ENCODE data around the gene NOL3. TPM values are rescaled to one million over a fixed set of nuclear protein-coding genes. Genes with fewer than 3 reads are reported as not detected.

NOL3 gene
- total RNA-seq, 2 donors from 2014 or later: 11.6 TPM

GRCh38 chr16:67150047-67150832 is 20.1 kb upstream of the NOL3 start:
- peaks cover 50% of the 10 kb centered on the region for H3K27me3 Mint-ChIP-seq (ENCODE audit: insufficient read depth)
- peak; percentile 67 for TF ChIP-seq CTCF (conservative IDR thresholded peaks at IDR 0.05)
- H3K36me3 ChIP-seq (ENCODE audit: control insufficient read depth, insufficient read depth, low read length): peaks cover 25% of the 10 kb centered on the region
- peak overlapping the region; percentile 59 for H3K4me3 Mint-ChIP-seq
- peaks cover 57% of the 10 kb centered on the region for H3K27me3 ChIP-seq (ENCODE audit: control insufficient read depth, insufficient read depth, low read length, poor library complexity, severe bottlenecking)
- WGBS, 2 experiments (ENCODE audit: insufficient coverage in 1 of 2, insufficient read length in 1 of 2): 11 to 31% methylated on average over 38 to 94 of the region's 94 CpGs
- peak overlapping the region; percentile 38 for H3K9ac ChIP-seq (ENCODE audit: extremely low read depth, low read length, poor library complexity, severe bottlenecking)
- peaks cover 6% of the 10 kb centered on the region for H3K4me1 Mint-ChIP-seq
- H3K36me3 Mint-ChIP-seq (ENCODE audit: low read depth): peaks cover 29% of the 10 kb centered on the region
- H3K4me3 ChIP-seq (ENCODE audit: low read length): peak overlapping the region; percentile 75
- no peaks in the 10 kb centered on the region for H3K4me1 ChIP-seq (ENCODE audit: control insufficient read depth, insufficient read depth, low read length)
- no peak overlapping the region for H3K27ac ChIP-seq (ENCODE audit: low read depth, low read length)
- H3K9me3 Mint-ChIP-seq: no peaks in the 10 kb centered on the region
- no peak overlapping the region for H3K27ac Mint-ChIP-seq
- H3K9me3 ChIP-seq (ENCODE audit: control insufficient read depth, low read length): no peaks in the 10 kb centered on the region
- peak; percentile 93 for DNase-seq

GRCh38 chr16:67150833-67151396 is 19.4 kb upstream of the NOL3 start, which contains the start of gene B3GNT9:
TSS of gene B3GNT9 (minus strand) at chr16:67150998. CDS start at chr16:67150485, 513 bp downstream.
- Histone ChIP-seq H3K9ac (ENCODE audit: extremely low read depth, low read length, poor library complexity, severe bottlenecking) (peak within 1 kb of the TSS; percentile 38), H3K27ac (ENCODE audit: low read depth, low read length) (no peak within 1 kb of the TSS), H3K4me3 (ENCODE audit: low read length) (peak within 1 kb of the TSS; percentile 75), H3K27me3 (ENCODE audit: control insufficient read depth, insufficient read depth, low read length, poor library complexity, severe bottlenecking) (peaks cover 64% of the 10 kb centered on the region), H3K9me3 (ENCODE audit: control insufficient read depth, low read length) (no peaks in the 10 kb centered on the region), H3K4me1 (ENCODE audit: control insufficient read depth, insufficient read depth, low read length) (no peaks in the 10 kb centered on the region), H3K36me3 (ENCODE audit: control insufficient read depth, insufficient read depth, low read length) (peaks cover 18% of the 10 kb centered on the region)
- peak; percentile 92 for DNase-seq
- WGBS, 2 experiments (ENCODE audit: insufficient coverage in 1 of 2, insufficient read length in 1 of 2): 6 to 12% methylated on average over 16 to 34 of the region's 34 CpGs
- Mint-ChIP-seq H3K4me1 (peaks cover 6% of the 10 kb centered on the region), H3K27ac (peak within 1 kb of the TSS; percentile 80), H3K27me3 (ENCODE audit: insufficient read depth) (peaks cover 57% of the 10 kb centered on the region), H3K36me3 (ENCODE audit: low read depth) (peaks cover 23% of the 10 kb centered on the region), H3K9me3 (no peaks in the 10 kb centered on the region), H3K4me3 (peak within 1 kb of the TSS; percentile 59)
- TF ChIP-seq CTCF (conservative IDR thresholded peaks at IDR 0.05): no peak

- Mint-ChIP-seq H3K4me1 (peaks cover 6% of the 10 kb centered on the region), H3K4me3 (peak overlapping the region; percentile 59), H3K9me3 (no peaks in the 10 kb centered on the region), H3K36me3 (ENCODE audit: low read depth) (peaks cover 16% of the 10 kb centered on the region), H3K27me3 (ENCODE audit: insufficient read depth) (peaks cover 63% of the 10 kb centered on the region), H3K27ac (peak overlapping the region; percentile 80)
- H3K9me3 ChIP-seq (ENCODE audit: control insufficient read depth, low read length): no peaks in the 10 kb centered on the region
- no peaks in the 10 kb centered on the region for H3K4me1 ChIP-seq (ENCODE audit: control insufficient read depth, insufficient read depth, low read length)
- H3K9ac ChIP-seq (ENCODE audit: extremely low read depth, low read length, poor library complexity, severe bottlenecking): no peak overlapping the region
- peaks cover 70% of the 10 kb centered on the region for H3K27me3 ChIP-seq (ENCODE audit: control insufficient read depth, insufficient read depth, low read length, poor library complexity, severe bottlenecking)
- TF ChIP-seq CTCF (conservative IDR thresholded peaks at IDR 0.05): peak; percentile 36
- no peak overlapping the region for H3K4me3 ChIP-seq (ENCODE audit: low read length)
- no peak for DNase-seq
- peaks cover 13% of the 10 kb centered on the region for H3K36me3 ChIP-seq (ENCODE audit: control insufficient read depth, insufficient read depth, low read length)
- WGBS, 2 experiments (ENCODE audit: insufficient coverage in 1 of 2, insufficient read length in 1 of 2): 73 to 87% methylated on average over 3 to 7 of the region's 8 CpGs
- no peak overlapping the region for H3K27ac ChIP-seq (ENCODE audit: low read depth, low read length)
Measured at GRCh38 chr16:67151431-67152097, 18.8 kb upstream of the NOL3 start.
